ENCODE data around the gene HIGD1C.

- no peak for TF ChIP-seq EZH2 (IDR thresholded peaks at IDR 0.05; ENCODE audit: borderline replicate concordance, low read length)
- TF ChIP-seq, protein P1, sequence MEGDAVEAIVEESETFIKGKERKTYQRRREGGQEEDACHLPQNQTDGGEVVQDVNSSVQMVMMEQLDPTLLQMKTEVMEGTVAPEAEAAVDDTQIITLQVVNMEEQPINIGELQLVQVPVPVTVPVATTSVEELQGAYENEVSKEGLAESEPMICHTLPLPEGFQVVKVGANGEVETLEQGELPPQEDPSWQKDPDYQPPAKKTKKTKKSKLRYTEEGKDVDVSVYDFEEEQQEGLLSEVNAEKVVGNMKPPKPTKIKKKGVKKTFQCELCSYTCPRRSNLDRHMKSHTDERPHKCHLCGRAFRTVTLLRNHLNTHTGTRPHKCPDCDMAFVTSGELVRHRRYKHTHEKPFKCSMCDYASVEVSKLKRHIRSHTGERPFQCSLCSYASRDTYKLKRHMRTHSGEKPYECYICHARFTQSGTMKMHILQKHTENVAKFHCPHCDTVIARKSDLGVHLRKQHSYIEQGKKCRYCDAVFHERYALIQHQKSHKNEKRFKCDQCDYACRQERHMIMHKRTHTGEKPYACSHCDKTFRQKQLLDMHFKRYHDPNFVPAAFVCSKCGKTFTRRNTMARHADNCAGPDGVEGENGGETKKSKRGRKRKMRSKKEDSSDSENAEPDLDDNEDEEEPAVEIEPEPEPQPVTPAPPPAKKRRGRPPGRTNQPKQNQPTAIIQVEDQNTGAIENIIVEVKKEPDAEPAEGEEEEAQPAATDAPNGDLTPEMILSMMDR (IDR thresholded peaks at IDR 0.05; ENCODE audit: low read length) = no peak
Observed at GRCh38 chr12:50960130-50960529, 7.8 kb downstream of the HIGD1C start.
